ENCODE data around the gene MACROD2. TPM values are rescaled to one million over a fixed set of nuclear protein-coding genes. Genes with fewer than 3 reads are reported as not detected.
"Not testable (repeated sequence)": the region's sequence is repeated elsewhere in the genome, so short reads cannot be mapped to it uniquely, and the experiment has no call there.

Gene MACROD2
- total RNA-seq, 1 experiment from 2014 or later = not detected

DNA sequence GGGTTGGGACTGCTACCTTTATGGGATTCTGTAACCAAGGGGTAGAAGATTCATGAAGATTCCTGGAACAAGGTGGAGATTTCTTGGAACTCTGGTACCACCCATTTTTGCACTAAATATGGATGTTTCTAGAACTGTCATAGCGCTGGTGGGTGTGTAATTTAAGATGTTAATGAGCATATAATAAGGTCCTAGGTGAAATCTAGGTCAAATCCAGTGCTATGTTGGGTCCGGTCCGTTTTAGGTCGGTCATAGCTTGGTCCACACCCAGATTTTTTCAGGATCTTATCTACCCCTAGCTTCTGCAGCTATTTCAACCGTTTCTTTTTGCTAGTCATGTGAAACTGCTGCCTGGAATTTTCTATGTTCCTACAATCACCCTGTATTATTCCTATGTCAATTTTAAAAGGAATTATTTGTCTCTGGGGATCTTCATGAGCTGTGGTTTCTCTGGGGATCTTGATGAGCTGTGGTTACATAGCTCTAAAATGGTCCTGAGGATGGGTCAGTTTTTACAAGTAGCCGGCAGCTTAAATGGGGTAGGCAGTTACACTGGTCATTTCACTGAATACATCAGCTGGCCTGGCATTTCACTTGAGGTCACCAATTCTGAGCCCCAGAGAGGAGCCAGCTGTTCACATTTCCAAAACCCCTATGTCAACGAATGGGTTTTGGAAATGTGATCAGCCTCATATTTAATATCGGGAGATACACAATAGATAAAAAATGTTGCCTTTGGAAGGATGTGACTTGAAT lies 994.4 kb downstream of the MACROD2 start:
- no peak for DNase-seq (ENCODE audit: low spot score)
- in situ Hi-C loops (cut with HindIII; ENCODE audit: low sequenced_read_pairs) = no loop called here

DNA sequence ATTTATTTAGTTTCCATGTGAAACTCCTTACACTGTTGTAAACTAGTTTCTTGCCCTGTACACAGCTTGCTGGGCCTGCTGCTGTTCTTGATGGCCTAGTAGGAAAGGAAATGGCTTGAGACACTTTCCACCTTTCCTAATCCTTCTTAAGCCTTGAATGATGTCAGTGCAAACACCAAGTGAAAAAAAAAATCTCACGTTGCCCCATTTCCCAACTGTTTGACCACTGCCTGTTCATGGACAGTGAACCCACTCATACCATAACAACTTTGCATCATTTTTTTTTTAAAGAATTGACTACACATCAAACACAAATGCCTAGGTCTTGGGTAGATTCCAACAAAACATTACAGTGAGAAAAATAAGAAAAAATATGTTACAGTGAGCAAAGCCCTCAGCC lies 995.7 kb downstream of the MACROD2 start:
- in situ Hi-C loops (cut with HindIII; ENCODE audit: low sequenced_read_pairs) = no loop called here
- DNase-seq (ENCODE audit: low spot score) = no peak

- in situ Hi-C loops (cut with HindIII; ENCODE audit: low sequenced_read_pairs) = no loop called here
- DNase-seq (ENCODE audit: low spot score) = no peak
These were observed 996.8 kb downstream of the MACROD2 start for GRCh38 chr20:14992153-14992552.

- in situ Hi-C loops (cut with HindIII; ENCODE audit: low sequenced_read_pairs) = no loop called here
- DNase-seq (ENCODE audit: low spot score) = no peak
These were observed 997.6 kb downstream of the MACROD2 start for GRCh38 chr20:14992961-14993360.

DNA sequence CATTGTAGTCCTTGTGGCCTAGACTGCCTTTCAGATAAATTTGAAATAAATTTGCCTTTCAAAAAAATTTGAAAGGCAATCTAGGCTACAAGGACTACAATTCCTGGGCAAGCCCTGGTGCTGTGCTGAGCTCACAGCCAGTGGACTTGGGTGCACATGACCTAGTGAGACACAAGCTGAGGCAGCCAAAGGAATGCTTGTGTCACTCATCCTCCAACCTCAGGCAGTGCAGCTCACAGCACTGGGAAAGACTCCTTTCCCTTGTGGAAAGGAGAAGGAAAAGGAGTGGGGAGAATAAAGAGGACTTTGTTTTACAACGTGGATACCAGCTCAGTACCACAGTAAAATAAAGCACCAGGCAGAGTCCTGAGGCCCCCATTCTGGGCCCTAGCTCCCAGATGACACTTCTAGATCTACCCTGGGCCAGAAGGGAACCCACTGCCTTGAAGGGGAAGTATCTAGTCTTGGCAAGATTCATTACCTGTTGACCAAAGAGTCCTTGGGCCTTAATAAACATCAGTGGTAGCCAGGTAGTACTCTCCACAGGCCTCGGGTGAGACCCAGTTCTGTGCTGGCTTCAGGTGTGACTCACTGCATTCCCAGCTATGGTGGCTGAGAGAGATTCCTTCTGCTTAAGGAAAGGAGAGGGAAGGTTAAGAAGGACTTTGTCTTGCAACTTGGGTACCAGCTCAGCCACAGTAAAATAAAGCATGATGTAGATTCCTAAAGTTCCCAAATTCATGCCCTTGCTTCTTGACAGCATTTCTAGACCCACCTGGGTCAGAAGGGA lies 1001.8 kb downstream of the MACROD2 start:
- in situ Hi-C loops (cut with HindIII; ENCODE audit: low sequenced_read_pairs) = no loop called here
- no peak for DNase-seq (ENCODE audit: low spot score)

DNA sequence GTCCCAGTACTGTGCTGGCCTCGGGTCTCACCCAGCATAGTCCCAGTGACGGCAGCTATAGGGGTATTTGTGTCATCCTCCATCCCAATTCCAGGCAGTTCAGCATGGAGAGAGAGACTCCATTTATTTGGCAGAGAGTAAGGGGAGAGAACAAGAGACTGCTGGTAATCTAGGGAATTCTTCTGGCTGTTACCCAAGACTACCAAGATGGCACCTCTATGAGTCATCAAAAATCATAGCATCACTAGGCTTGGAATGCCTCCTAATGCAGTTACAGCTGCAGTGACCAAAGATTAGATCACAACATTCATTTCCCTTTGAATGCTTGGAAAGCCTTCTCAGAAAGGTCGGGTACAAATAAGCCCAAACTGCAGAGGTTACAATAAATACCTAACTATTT lies 1002.5 kb downstream of the MACROD2 start:
- in situ Hi-C loops (cut with HindIII; ENCODE audit: low sequenced_read_pairs) = no loop called here

GRCh38 chr20:15005300-15005986 lies 1010.1 kb downstream of the MACROD2 start:
- DNase-seq (ENCODE audit: low spot score) = no peak
- in situ Hi-C loops (cut with HindIII; ENCODE audit: low sequenced_read_pairs) = no loop called here

More for the DNA sequence above, 1002.5 kb downstream of the MACROD2 start:
- DNase-seq (ENCODE audit: low spot score) = no peak

- DNase-seq (ENCODE audit: low spot score) = no peak
- in situ Hi-C loops (cut with HindIII; ENCODE audit: low sequenced_read_pairs) = no loop called here
These were observed 1016.3 kb downstream of the MACROD2 start for GRCh38 chr20:15011631-15012030.

GRCh38 chr20:15012566-15012965 lies 1017.2 kb downstream of the MACROD2 start:
- no peak for DNase-seq (ENCODE audit: low spot score)
- in situ Hi-C loops (cut with HindIII; ENCODE audit: low sequenced_read_pairs) = no loop called here

DNA sequence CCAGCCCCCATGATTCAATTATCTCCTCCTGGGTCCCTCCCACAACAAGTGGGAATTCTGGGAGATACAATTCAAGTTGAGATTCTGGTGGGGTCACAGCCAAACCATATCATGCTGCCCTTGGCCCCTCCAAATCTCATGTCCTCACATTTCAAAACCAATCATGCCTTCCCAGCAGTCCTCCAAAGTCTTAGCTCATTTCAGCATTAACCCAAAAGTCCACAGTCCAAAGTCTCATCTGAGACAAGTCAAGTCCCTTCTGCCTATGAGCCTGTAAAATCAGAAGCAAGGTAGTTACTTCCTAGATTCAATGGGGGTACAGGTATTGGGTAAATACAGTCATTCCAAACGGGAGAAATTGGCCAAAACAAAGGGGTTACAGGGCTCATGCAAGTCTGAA lies 1021.6 kb downstream of the MACROD2 start:
- DNase-seq (ENCODE audit: low spot score); in situ Hi-C loops (cut with HindIII; ENCODE audit: low sequenced_read_pairs): not testable (repeated sequence)

DNA sequence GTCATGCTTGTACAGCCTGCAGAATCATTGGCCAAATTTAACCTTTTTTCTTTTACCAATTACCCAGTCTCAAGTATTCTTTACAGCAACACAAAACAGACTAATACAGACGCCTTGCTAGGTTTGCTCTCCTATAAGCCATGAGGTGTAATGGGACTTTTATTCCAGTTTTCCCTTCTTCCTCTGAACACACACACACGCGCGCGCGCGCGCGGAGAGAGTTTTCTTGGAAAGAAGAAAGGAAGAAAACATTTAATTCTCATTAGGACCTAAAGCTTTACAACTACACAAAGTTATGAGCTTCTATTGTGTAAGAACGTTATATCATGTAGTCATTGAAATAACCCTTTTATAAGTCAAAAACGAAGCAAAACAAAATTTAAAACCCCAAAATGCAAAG lies 1023.6 kb downstream of the MACROD2 start:
- in situ Hi-C loops (cut with HindIII; ENCODE audit: low sequenced_read_pairs) = no loop called here
- no peak for DNase-seq (ENCODE audit: low spot score)

- in situ Hi-C loops (cut with HindIII; ENCODE audit: low sequenced_read_pairs) = no loop called here
- DNase-seq (ENCODE audit: low spot score) = no peak
These were observed 1025.5 kb downstream of the MACROD2 start for GRCh38 chr20:15020845-15021244.

DNA sequence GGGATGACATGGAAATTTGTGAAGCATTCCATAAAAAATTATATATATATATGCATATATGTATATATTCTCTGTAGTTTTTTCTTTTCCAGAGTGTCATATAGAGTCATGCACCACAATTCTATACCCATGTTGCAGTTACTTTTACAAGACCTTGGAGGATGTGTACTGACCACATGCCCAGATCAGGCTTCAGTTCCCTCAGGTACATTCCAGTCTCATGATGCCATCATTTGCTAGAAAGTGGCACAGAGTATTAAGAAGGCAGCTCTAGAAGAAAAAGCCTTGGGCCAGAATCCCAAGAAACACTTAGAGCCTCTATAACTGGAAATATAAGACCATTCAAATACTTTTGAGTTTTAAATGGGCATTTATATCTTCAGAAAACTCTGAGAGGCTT lies 1027.6 kb downstream of the MACROD2 start:
- DNase-seq (ENCODE audit: low spot score) = no peak
- in situ Hi-C loops (cut with HindIII; ENCODE audit: low sequenced_read_pairs) = no loop called here

DNA sequence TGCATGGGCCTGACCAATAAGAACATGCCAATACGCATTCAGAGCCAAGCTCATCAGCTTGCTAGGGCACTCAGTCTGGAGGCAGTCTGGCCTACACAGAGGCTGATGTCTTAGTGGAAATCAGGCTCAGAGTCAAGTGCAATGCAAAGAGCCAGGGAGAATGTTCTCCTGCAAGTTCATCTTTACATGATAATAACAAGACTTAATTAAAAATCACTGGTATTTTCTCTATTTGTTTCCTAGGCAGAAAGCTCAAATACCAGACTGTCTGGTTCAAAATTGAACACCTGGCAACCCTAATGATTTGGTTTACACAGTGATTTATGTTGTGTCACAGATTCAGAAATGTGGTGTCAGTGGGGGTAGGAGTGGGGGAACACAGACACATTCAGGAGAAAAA lies 1031.4 kb downstream of the MACROD2 start:
- in situ Hi-C loops (cut with HindIII; ENCODE audit: low sequenced_read_pairs) = no loop called here
- DNase-seq (ENCODE audit: low spot score) = no peak

GRCh38 chr20:15030826-15031225 lies 1035.5 kb downstream of the MACROD2 start:
- DNase-seq (ENCODE audit: low spot score) = peak; percentile 74
- in situ Hi-C loops (cut with HindIII; ENCODE audit: low sequenced_read_pairs) = no loop called here

DNA sequence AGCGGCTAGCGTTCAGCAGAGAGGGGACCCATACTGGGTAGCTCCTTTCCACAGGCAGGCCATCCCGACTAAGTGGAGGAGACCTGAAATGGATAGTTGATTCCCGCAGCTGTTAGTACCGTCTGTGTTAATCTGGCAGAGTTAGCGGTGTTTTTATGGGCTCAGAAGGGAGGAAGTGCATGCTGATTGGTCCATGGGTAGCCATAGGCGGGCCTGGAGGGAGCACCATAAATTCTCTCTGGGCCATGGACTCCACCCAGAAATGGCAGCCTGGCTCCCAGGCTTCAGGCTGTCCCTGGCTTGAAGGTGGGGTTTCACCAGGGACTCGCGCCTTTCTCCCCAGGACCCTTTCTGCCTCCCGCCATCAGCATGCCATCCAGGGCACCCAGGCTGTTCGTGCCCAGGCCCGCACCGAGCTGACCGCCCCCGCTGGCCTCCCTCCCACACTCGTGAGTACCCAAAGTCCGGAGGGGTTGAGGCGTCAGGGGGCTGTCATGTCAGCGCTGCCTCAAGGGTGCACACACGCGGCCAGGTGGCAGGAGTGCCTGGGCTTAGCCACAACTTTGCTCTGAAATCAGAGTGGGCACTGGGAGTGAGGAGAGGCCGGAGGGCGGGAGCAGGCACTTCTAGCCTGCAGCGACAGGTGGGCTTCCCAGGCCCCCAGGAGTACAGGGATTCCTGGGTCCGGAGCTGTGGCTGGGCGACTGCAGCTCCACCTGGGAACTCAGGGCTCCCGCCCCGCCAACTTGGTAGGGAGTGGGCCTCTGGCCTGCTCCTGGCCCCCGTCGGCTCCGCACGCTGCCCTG lies 1036.4 kb downstream of the MACROD2 start:
- in situ Hi-C loops (cut with HindIII; ENCODE audit: low sequenced_read_pairs) = no loop called here

GRCh38 chr20:15032352-15032622 lies 1037.0 kb downstream of the MACROD2 start:
- in situ Hi-C loops (cut with HindIII; ENCODE audit: low sequenced_read_pairs) = no loop called here
- no peak for DNase-seq (ENCODE audit: low spot score)

More for the DNA sequence above, 1036.4 kb downstream of the MACROD2 start:
- no peak for DNase-seq (ENCODE audit: low spot score)

- peak; percentile 52 for DNase-seq (ENCODE audit: low spot score)
- in situ Hi-C loops (cut with HindIII; ENCODE audit: low sequenced_read_pairs) = no loop called here
These were observed 1038.0 kb downstream of the MACROD2 start for GRCh38 chr20:15033269-15033668.

- in situ Hi-C loops (cut with HindIII; ENCODE audit: low sequenced_read_pairs) = no loop called here
These were observed 1038.6 kb downstream of the MACROD2 start for GRCh38 chr20:15033891-15034290.

More at GRCh38 chr20:15033891-15034290, 1038.6 kb downstream of the MACROD2 start:
- DNase-seq (ENCODE audit: low spot score) = no peak

Measured in G401 (cell line).